Glutamatergic neuron (in vitro differentiated cells): ENCODE data around the gene SFT2D2. TPM values are rescaled to one million over a fixed set of nuclear protein-coding genes. Genes with fewer than 3 reads are reported as not detected.

Experiments
- DNase-seq: peaks from one replicate; pipeline ENCODE4 v3.0.0; 2022
- H3K27ac Mint-ChIP-seq: one replicate; pipeline ENCODE4 v1.8.0; 2020; ENCODE audit warnings: mild to moderate bottlenecking, mixed read lengths, inconsistent platforms; ENCODE audit not compliant: unreplicated experiment
- H3K27me3 Mint-ChIP-seq: one replicate; pipeline ENCODE4 v1.8.0; 2020; ENCODE audit warnings: mild to moderate bottlenecking, moderate library complexity, mixed read lengths, inconsistent platforms; ENCODE audit not compliant: unreplicated experiment
- H3K36me3 Mint-ChIP-seq: one replicate; pipeline ENCODE4 v1.8.0; 2020; ENCODE audit warnings: mild to moderate bottlenecking, mixed read lengths, inconsistent platforms; ENCODE audit not compliant: unreplicated experiment
- H3K4me1 Mint-ChIP-seq: one replicate; pipeline ENCODE4 v1.8.0; 2020; ENCODE audit warnings: mild to moderate bottlenecking, low read depth, mixed read lengths, inconsistent platforms; ENCODE audit not compliant: unreplicated experiment
- H3K4me3 Mint-ChIP-seq: one replicate; pipeline ENCODE4 v1.8.0; 2020; ENCODE audit warnings: mild to moderate bottlenecking, mixed read lengths, inconsistent platforms; ENCODE audit not compliant: unreplicated experiment
- H3K9me3 Mint-ChIP-seq: one replicate; pipeline ENCODE4 v1.8.0; 2020; ENCODE audit warnings: mild to moderate bottlenecking, moderate library complexity, mixed read lengths, inconsistent platforms; ENCODE audit not compliant: unreplicated experiment
- CTCF ChIP-seq: fragments of 200-600 bp; sonication (generic); IDR thresholded peaks from one replicate; pipeline ENCODE4 v1.5.0; 2021; ENCODE audit not compliant: partially characterized antibody, unreplicated experiment
- total RNA-seq: library from RNA; stranded (reverse); fragmentation: NEBNext Ultra II Directional; extraction: Animal tissue kit (Norgen Biotek cat#: 25700); gene quantifications from one replicate; pipeline ENCODE4 v1.2.1, GENCODE V29; 2021; ENCODE audit not compliant: unreplicated experiment

The SFT2D2 gene
- total RNA-seq, 1 donor from 2014 or later, result 32.9 TPM

- Mint-ChIP-seq H3K27me3 (no peaks in the 10 kb centered on the region), H3K9me3 (peaks cover 4% of the 10 kb centered on the region), H3K4me3 (no peak overlapping the region), H3K27ac (no peak overlapping the region), H3K36me3 (peaks cover 4% of the 10 kb centered on the region), H3K4me1 (no peaks in the 10 kb centered on the region)
- no peak for TF ChIP-seq CTCF
- no peak for DNase-seq
These were observed 26.5 kb downstream of the SFT2D2 start for GRCh38 chr1:168252204-168252733.

- no peak for TF ChIP-seq CTCF
- Mint-ChIP-seq H3K4me3 (no peak overlapping the region), H3K36me3 (peaks cover 4% of the 10 kb centered on the region), H3K27ac (no peak overlapping the region), H3K9me3 (peaks cover 4% of the 10 kb centered on the region), H3K4me1 (peaks cover 4% of the 10 kb centered on the region), H3K27me3 (peaks cover 2% of the 10 kb centered on the region)
- no peak for DNase-seq
These were observed 30.4 kb downstream of the SFT2D2 start for GRCh38 chr1:168256164-168256563.

GRCh38 chr1:168257397-168257796 is 31.6 kb downstream of the SFT2D2 start:
- H3K27ac Mint-ChIP-seq, result no peak overlapping the region
- peaks cover 4% of the 10 kb centered on the region for H3K9me3 Mint-ChIP-seq
- no peak overlapping the region for H3K4me3 Mint-ChIP-seq
- peaks cover 4% of the 10 kb centered on the region for H3K4me1 Mint-ChIP-seq
- no peak for TF ChIP-seq CTCF
- peaks cover 2% of the 10 kb centered on the region for H3K27me3 Mint-ChIP-seq
- DNase-seq, result no peak
- H3K36me3 Mint-ChIP-seq, result peaks cover 4% of the 10 kb centered on the region

- no peak for DNase-seq
- H3K9me3 Mint-ChIP-seq, result peaks cover 6% of the 10 kb centered on the region
- H3K4me3 Mint-ChIP-seq, result no peak overlapping the region
- peaks cover 10% of the 10 kb centered on the region for H3K36me3 Mint-ChIP-seq
- peaks cover 4% of the 10 kb centered on the region for H3K4me1 Mint-ChIP-seq
- H3K27me3 Mint-ChIP-seq, result peaks cover 2% of the 10 kb centered on the region
- TF ChIP-seq CTCF, result no peak
- no peak overlapping the region for H3K27ac Mint-ChIP-seq
These were observed 33.8 kb downstream of the SFT2D2 start for GRCh38 chr1:168259567-168259966.

- H3K27ac Mint-ChIP-seq, result no peak overlapping the region
- peaks cover 4% of the 10 kb centered on the region for H3K4me1 Mint-ChIP-seq
- DNase-seq, result no peak
- H3K27me3 Mint-ChIP-seq, result peaks cover 2% of the 10 kb centered on the region
- H3K36me3 Mint-ChIP-seq, result peaks cover 10% of the 10 kb centered on the region
- no peak for TF ChIP-seq CTCF
- peaks cover 6% of the 10 kb centered on the region for H3K9me3 Mint-ChIP-seq
- H3K4me3 Mint-ChIP-seq, result no peak overlapping the region
These were observed 34.6 kb downstream of the SFT2D2 start for GRCh38 chr1:168260393-168260792.
